GM19023 (cell line): ENCODE results near the gene TEAD1.

Experiments used
- ATAC-seq: cut with Tn5 transposase; IDR thresholded peaks from one replicate; pipeline ENCODE4 v1.9.1; 2021; ENCODE audit warnings: mild to moderate bottlenecking, moderate library complexity; ENCODE audit not compliant: unreplicated experiment

TEAD1 gene

GRCh38 chr11:12925520-12925919, 251.3 kb downstream of the TEAD1 start:
- no peak for ATAC-seq

DNA sequence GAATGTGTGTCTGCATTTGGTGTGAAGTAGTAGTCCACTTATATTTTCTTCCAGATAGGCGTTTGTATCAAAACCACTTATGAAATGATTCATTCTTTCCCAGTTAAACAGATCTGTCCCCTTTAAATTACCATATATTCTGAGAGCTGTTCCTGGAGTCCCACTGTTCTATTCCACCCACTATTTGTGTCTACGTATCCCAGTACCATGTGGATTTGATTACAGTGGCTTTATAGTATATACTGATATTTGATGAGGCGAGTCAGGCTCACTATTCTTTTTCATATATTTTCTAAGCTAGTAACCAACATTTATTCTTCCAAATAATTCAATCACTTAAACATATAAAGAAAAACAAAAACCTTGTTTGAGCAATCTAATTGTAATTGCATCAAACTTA, 253.0 kb downstream of the TEAD1 start:
- ATAC-seq = no peak

DNA sequence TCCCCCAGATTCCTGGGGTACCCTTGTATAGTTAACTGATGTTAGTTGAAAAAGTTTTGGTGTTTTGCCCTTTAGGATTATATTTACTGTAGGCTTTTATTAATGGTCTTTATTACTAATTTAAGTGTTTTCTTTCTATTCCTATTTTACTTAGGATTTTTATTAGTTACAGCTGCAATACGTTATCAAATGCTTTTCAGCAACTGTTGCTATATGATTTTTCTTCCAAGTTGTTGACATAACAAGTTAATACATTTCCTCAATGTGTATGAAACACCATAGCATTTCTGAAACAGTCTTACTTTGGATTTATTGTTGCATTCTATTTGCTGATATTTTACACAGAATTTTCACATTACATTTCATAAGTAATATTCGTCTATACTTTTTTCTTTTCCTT, 253.7 kb downstream of the TEAD1 start:
- no peak for ATAC-seq

DNA sequence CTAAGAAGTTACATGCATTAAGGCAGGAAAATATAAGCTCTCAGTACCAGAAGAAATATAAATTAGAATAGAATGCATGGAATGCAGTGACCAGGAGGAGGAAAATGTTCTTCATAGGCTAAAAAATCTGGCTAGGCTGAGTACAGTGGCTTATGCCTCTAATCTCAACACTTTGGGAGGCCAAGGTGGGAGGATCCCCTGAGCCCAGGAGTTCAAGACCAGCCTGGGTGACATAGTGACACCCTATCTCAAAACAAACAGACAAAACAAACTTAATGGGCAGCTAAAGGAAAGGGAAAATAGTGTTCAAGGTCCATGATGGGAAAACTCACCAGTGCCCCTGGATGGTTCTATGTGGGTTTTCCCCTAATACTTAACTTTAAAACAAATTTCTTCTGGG, 256.6 kb downstream of the TEAD1 start:
- ATAC-seq = no peak

GRCh38 chr11:12932485-12932884, 258.3 kb downstream of the TEAD1 start:
- ATAC-seq = no peak

DNA sequence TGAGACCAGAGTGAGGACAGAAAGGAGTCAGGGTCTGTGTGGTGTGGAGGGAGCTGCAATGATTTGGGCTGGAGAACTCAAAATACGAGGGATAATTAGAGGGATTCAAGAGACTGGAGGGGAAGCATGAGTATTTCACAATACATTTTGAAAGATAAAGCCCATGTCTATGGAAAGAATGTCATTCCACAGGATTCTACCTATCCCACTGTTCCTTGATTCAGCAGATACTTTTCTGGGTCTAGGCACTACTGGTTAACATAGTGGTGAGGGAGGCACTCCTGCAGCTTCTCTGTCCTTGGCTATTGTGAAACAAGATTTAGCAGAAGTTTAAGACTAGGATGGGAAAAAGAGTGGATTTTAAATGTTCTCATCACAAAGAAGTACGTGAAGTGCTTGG, 262.0 kb downstream of the TEAD1 start:
- no peak for ATAC-seq

DNA sequence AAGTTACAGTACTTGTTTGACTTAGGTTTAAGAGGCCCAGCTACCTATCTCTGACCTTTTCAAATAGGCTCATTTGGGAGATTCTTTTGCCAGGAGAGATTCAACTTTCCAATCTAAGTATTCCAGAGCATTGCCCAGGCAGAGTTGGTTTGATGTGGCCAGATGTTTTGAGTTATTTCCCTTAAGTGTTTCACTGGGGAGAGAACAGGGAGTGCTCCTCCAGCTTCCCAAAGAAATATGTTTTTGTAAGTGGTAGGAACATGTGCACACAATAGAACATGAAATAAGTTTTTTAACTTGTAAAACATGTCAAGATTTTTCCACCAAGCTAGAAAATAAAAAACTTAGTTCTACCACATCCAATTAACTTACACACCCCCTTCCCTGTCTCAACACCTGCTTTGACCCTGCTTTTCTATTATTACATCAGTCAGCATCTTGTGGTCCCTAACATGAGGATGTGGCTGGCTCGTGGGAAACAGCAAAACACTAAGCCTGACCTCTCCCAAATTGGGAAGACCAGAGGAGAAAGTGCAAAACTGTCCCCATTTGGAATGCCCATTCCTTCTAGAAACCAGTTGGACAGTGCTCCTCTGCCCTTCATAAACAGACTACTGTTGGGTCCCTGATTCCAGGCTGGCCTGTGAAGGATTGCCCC, 264.5 kb downstream of the TEAD1 start:
- no peak for ATAC-seq

DNA sequence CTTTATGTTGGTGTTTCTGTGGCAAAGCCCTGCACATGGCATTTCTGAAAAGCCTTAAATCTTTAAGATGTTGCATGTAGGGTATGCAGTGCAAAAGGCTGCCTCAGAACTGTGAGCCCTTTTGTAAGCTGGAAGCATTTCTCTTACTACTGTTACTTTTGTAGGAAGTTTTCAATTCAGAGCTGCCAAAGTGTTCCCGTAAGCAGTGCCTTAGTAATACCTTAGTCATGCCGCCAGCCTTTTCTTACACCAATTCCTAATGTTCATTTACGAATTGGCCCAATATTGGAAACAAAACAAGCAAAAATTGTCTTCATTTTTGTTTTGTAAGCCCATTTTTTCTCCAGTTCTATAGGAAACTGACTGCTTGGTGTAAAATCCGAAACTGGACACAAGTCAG, 267.4 kb downstream of the TEAD1 start:
- ATAC-seq = no peak

GRCh38 chr11:12942157-12942556, 267.9 kb downstream of the TEAD1 start:
- no peak for ATAC-seq

DNA sequence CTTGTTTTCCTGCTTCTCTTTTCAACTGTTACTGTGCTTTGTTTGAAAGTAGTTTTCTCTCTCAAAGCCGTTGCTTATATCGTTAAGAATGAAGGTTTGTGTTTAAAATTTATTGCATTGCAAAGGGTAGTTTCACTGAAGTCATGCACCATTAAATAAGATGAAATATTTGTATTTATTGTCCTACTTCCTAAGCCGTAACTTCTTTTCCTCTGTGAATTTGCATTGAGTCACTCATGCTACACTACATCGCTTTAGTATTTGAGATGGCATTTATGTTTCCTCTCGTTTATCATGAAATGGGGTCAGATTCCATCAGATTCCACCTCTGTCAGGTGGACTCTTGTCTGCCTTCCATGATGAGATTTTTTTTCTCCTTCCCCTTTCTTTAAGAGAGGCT, 269.1 kb downstream of the TEAD1 start:
- ATAC-seq = no peak

DNA sequence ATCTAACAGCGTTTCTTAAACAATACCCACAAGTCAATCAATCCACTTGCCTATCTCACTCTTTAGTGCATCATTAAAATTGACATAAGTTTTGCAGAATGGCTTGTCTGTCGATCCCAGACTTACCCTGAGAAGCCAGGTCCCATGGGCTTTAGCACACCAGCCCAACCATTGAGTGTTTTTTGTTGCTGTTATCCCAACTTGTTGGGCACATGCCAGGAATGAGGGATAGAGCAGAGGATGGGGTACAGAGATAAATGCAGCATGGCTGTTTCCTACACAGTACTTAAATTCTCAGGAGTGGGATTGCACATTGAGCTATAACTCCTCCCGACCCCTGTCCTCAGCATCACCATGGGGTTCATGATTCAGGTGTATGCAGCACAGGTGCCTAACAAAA, 270.7 kb downstream of the TEAD1 start:
- ATAC-seq = no peak

- no peak for ATAC-seq
Measured at GRCh38 chr11:12949453-12949852, 275.2 kb downstream of the TEAD1 start.

DNA sequence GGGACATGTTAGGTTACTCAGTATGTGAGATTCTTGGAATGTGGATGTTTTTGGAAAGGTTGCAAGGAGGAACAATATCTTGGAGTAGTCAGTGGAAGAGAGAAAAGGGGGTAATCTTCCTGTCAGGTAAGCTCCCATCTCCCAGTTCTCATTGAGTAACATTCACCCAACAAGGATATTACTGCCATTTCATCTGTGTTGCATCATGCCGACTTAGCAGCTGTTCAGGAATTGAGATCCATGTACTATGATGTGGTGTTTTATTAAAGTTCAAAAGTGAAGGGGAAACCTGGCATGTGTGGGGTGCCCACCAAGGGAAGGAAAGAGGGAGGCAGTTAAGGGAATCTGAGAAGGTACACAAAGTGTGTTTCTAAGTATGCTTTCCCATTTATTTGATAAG, 276.4 kb downstream of the TEAD1 start:
- ATAC-seq = no peak

DNA sequence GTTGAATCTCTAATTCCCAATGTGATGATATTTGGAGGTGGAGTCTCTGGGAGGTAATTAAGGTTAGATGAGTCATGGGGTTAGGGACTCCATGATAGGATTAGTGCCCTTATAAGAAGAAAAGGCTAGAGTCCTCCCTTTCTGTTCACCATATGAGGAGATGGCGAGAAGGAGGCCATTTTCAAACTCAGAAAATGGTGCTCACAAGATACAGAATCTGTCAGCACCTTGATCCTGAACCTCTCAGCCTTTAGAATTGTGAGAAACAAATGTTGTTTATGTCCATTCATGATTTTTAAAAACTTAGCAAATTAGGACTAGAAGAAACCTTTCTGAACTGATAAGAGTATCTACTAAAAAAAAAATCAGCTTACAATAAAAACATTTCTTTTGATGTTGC, 277.2 kb downstream of the TEAD1 start:
- ATAC-seq = no peak

DNA sequence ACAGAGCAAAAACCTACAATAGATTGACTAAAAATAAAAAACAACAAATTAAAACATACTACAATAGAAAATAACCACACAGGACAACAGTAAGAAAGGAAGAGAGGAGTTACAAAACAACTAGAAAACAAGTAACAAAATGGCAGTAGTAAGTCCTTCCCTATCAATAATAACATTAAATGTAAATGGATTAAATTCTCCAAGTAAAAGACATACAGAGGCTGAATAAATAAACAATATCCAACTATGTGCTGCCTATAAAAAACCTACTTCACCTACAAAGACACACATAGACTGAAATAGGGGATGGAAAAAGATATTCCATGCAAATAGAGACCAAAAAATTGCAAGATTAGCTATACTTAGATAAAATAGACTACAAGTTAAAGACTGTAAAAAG, 277.9 kb downstream of the TEAD1 start:
- ATAC-seq = no peak

DNA sequence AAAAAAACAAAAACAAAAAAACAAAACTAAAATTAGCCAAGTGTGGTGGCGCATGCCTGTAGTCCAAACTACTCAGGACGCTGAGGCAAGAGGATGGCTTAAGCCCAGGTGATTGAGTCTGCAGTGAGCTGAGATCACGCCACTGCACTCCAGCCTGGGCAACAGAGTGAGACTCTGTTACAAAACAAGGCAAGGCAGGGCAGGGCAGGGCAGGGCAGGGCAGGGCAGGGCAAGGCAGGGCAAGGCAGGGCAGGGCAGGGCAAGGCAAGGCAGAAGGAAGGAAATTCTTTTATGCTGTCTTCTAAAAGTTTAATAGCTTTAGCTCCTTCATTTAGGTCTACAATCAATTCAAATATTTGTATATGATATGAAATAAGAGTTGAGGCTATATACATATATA, 284.8 kb downstream of the TEAD1 start:
- ATAC-seq = no peak

- ATAC-seq = no peak
Measured at GRCh38 chr11:12961615-12962014, 287.4 kb downstream of the TEAD1 start.

DNA sequence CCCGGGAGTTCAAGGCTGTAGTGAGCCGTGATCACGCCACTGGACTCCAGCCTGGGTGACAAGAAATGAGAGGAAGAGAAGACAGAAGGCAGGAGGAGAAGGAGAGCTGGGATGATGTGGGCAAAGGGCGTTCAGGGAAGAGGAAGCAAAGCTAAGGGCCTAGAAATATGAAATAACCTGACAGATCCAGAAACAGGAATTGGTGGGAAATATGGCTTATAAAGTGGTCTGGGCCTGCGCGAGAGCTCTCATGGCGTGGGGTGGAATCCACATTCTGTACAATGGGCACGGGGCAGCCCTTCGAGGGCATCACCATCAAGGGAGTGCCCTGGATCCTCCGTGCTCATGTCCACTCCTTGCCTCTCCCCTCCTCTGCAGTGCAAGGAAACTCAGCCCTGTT, 288.1 kb downstream of the TEAD1 start:
- ATAC-seq = no peak

- ATAC-seq = no peak
Measured at GRCh38 chr11:12963051-12963450, 288.8 kb downstream of the TEAD1 start.

GRCh38 chr11:12963792-12964536, 289.7 kb downstream of the TEAD1 start:
- ATAC-seq = peak; percentile 92

GRCh38 chr11:12964650-12965049, 290.4 kb downstream of the TEAD1 start:
- no peak for ATAC-seq

DNA sequence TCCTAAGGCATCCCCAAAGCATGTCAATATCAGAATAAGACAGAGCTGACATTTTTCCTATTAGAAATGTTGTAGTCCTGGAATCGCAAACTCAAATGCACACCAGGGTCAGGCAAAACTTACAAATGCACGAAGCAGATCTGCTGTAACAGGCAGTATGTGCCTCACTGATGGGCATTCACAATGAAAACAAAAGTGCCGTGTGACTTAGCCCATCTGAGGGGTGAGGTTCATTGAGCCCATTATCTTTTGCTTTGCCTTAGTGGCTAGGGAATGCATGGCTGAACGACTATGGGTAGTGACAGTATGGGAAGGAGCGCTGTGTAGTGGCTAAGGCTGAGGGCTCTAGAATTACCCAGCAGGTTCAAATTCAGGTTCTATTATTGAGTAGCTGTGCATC, 291.8 kb downstream of the TEAD1 start:
- ATAC-seq = no peak

DNA sequence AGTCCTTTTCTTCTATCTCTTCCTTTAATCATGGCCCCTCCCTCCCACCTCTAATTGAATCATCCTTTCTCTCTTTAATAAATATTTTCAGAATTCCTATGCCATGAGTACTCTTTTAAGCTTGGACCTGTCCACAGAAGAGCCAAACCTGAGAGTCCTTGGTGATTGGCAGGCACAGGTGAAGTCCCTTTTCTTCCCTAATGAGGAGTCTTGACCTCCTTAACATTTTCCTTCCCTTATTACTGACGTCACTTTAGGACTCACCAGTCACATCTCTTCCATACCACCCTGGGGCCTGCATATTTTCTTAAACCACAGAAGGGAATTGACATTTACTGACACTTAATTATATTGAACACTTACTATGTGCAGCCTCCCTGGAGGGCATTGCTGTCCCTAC, 293.9 kb downstream of the TEAD1 start:
- ATAC-seq = no peak
